ENCODE results near the gene NTRK2.

- TF ChIP-seq CREM (IDR thresholded peaks at IDR 0.05; ENCODE audit: low read depth), result no peak
- no peak for TF ChIP-seq HDAC2 (IDR thresholded peaks at IDR 0.05)
- no peak for TF ChIP-seq CTCF (IDR thresholded peaks at IDR 0.05 in 2 of 3, conservative IDR thresholded peaks at IDR 0.05 in 1 of 3; ENCODE audit: control insufficient read depth in 2 of 3, extremely low read depth in 1 of 3, insufficient read depth in 1 of 3, low read depth in 3 of 3, low read length in 3 of 3)
- TF ChIP-seq, protein P1, sequence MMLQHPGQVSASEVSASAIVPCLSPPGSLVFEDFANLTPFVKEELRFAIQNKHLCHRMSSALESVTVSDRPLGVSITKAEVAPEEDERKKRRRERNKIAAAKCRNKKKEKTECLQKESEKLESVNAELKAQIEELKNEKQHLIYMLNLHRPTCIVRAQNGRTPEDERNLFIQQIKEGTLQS (IDR thresholded peaks at IDR 0.05; ENCODE audit: borderline replicate concordance, extremely low read depth, low read depth, low read length), result no peak
- TF ChIP-seq HCFC1 (IDR thresholded peaks at IDR 0.05; ENCODE audit: low read length), result no peak
- no peak for TF ChIP-seq SPI1 (IDR thresholded peaks at IDR 0.05; ENCODE audit: borderline replicate concordance, insufficient read depth, low read depth, low read length)
- TF ChIP-seq EZH2 (IDR thresholded peaks at IDR 0.05; ENCODE audit: borderline replicate concordance, control insufficient read depth, low read depth, low read length), result no peak
- TF ChIP-seq YY1 (IDR thresholded peaks at IDR 0.05; ENCODE audit: low read depth, low read length), result no peak
- TF ChIP-seq NFXL1 (IDR thresholded peaks at IDR 0.05; ENCODE audit: borderline replicate concordance), result no peak
- no peak for TF ChIP-seq ZNF274 (IDR thresholded peaks at IDR 0.05; ENCODE audit: insufficient read depth, insufficient read length)
Measured at GRCh38 chr9:84974855-84975254, 305.3 kb downstream of the NTRK2 start.
